NCI-H1048 (cell line): ENCODE data around the gene KLF13.

ENCODE experiments used
- DNase-seq: peaks from one replicate; lab custom pipeline; 2025; lab: John Stamatoyannopoulos, UW

KLF13 gene

GRCh38 chr15:31362886-31363285, 36.3 kb downstream of the KLF13 start:
- no peak for DNase-seq

GRCh38 chr15:31364301-31365031, 37.8 kb downstream of the KLF13 start:
- DNase-seq: no peak

- DNase-seq: no peak
Observed at GRCh38 chr15:31365032-31365654, 38.5 kb downstream of the KLF13 start.

DNA sequence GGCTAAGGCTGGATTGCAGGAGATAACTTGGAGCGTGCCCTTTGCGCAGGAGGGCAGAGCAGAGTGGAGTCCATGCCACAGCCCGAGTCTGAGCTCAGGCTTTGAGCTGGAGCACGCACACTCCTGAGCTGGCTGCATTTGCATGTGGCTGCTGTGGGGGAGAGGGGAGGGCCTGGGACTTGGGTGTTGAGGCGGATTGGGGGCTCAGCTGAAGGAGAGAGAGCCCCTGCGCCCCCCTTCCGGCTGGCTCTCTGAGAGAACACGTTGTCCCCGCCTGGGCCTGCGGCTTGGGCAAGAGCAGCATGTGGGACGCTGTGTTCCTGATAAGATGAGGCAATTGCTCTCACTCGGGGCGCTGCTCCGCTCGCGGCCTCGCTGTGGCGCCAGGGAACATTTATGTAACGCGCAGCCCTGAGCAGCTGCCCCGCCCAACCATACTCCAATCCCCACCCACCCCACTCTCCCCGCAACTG, 39.1 kb downstream of the KLF13 start:
- no peak for DNase-seq

DNA sequence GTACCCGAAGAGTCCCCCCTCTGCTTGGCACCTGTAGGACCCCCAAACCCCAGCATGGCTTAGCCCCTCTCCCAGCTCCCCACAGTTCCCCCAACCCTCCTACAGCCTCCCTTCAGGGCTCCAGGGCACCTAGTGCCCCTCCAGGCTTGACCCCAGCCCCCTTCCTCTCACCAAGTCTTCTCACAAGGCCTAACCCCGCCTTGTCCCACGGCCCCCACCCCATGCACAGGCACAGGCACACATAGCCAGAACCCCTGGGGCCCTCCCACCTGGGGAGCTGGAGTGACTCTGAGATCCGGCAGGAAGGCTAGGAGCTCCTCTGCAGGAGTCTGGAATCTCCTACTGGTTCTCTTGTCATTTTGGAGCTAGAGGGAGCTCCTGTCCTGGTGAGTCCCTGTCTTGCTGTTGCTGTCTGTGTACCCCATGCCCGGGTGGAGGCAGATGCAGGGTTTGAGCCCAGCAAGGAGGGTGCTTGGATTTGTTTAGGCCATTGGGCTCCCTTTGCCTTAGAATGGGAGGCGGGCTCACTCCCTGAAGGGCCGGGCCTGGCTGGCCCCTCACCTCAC, 39.6 kb downstream of the KLF13 start:
- no peak for DNase-seq

DNA sequence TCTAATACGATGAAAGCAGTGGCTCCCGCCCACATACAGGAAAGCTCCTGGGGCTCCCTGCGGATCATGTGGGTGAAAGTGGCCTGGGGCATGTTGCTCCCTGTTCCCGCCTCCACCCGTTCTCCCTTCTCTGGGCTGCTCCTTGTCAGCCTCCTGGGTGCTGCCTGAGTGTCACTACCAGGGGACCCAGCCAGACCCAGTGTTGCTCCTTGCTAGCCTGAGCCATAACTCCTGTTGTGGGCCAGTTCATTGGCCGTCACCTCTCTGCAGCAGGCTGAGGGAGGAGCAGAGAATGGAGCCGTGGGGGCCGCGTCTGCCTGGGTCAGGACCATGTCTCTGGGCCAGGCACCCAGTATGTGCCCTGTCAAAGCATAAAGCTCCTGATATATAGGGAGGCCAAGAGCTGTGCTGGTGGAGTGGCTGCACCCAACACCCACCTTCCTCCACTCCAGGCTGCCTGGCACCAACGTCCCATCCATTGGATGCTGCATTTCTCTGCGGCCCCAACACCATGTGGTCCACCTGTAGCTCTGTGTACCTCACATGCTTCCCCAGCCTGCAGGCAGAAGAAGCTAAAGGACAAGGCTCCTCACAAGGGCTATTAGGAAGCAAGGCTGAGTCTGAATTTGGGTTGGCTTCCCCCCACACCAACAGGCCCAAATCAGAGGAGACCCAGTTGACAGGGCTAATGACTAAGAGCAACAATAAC, 40.5 kb downstream of the KLF13 start:
- DNase-seq: no peak

- no peak for DNase-seq
Observed at GRCh38 chr15:31367730-31368344, 41.2 kb downstream of the KLF13 start.

GRCh38 chr15:31369727-31370126, 43.1 kb downstream of the KLF13 start:
- no peak for DNase-seq

- DNase-seq: no peak
Observed at GRCh38 chr15:31371520-31372240, 45.0 kb downstream of the KLF13 start.

- DNase-seq: no peak
Observed at GRCh38 chr15:31372635-31373091, 46.0 kb downstream of the KLF13 start.

DNA sequence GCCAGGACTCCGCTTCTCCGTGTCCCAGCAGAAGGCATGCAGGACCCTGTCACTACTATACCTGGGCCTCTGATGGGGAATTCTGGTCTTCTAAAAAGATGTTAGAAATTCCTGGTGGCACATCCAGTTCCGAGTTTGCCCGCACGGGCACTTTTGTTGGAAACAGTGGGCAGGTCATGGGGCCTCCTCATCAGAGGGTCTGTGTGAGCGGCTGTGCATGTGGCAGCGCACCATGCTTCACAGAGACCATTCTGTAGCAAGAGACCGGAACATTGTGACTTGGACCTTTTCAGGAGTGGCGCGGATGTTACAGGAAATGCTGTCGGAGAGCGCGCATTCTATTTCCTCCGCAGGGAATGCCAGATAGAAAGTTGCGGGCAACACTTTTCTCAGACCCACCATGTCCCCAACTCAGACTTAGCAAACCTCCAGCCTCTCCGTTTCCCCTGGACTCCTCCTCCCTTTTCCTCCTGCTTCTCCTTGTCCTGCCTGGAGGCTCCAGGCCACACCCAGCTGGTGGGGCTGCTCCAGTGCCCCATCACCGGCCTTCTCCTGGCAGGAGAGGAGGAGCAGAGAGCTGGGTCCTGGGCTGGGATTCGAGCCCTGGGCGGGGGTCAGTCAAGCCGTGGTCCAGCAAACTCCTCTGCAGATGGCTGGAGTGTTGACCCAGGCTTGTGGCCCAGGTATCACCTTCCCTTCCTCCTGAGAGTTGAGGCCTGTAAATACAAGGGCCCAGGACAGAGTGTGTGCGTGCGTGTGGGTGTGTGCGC, 46.6 kb downstream of the KLF13 start:
- DNase-seq: no peak

DNA sequence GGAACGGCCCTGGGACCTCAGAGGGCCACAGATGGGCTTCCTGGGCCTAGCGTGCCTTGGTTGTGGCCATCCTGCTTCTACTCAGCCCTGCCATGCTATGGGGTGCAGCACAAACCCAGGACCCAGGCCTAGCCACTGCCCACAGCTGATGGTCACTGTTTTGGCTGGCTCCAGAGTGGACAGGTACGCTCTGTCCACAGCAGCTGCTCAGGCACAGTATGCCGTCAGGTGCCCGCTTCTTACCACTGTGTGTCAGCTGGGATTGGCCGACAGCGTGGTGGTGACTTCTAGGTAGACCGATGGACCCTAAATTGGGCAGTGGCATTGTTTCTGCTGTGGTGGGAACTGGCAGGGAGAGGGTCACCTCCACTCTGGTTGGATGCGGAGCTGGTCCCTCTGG, 47.3 kb downstream of the KLF13 start:
- no peak for DNase-seq

DNA sequence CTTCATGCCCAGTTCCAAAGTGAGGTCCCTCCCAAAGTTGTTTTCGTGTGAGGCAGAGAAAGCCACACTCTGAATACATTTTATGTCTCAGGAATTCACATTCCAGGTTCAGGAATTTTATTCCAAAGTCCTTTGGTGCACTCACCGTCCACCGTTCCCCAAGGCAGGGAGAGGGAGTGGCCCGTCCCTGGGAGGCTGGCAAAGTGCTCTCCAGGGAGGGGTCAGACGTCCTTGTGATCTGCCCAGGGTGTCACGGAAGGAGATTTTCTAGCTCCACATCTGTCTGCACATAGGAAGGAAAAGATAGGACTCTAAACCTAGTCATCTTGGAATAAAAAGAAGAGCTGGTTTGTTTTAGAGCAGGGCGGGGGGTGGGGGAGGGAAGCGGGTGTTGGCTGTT, 47.9 kb downstream of the KLF13 start:
- DNase-seq: no peak

GRCh38 chr15:31374986-31375385, 48.4 kb downstream of the KLF13 start:
- DNase-seq: no peak

DNA sequence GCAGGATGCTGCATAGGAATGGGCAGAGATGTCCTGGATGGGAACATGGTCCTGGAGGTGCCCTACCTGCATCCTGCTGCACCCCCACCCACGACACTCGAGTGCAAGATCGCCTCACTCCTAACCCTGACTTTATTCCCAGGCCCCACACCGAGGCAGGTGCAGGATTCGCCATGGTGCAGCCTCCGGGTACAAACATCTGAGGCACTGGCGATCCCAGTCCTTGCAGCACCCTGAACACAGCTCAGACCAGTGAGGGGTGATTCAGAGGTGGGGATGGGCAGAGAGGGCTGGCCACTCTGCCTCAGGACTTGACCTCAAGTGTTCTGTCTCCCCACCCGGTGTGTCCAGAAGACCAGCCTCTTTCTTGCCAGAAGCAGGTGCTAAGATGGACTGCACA, 49.1 kb downstream of the KLF13 start:
- no peak for DNase-seq

- DNase-seq: no peak
Observed at GRCh38 chr15:31376511-31376910, 49.9 kb downstream of the KLF13 start.

DNA sequence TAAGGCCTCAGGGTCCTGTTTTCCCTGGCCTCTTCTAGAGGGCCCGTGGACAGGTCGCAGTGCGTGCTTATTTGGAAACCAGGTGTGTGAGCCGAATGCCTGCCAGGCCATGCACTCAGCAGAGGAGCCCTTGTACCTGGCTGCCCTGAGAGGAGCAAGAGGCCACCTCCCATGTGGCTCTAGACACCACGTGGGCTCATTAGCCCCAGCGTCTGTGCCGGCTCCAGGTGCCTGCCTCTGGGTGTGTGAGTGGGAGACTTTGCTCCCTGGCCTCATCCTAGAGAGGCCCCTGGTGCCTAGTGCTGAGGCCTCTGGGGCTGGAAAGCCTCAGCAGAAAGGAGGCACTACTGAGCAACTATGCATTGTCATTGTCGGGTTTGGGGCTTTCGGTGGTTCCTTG, 50.4 kb downstream of the KLF13 start:
- no peak for DNase-seq

DNA sequence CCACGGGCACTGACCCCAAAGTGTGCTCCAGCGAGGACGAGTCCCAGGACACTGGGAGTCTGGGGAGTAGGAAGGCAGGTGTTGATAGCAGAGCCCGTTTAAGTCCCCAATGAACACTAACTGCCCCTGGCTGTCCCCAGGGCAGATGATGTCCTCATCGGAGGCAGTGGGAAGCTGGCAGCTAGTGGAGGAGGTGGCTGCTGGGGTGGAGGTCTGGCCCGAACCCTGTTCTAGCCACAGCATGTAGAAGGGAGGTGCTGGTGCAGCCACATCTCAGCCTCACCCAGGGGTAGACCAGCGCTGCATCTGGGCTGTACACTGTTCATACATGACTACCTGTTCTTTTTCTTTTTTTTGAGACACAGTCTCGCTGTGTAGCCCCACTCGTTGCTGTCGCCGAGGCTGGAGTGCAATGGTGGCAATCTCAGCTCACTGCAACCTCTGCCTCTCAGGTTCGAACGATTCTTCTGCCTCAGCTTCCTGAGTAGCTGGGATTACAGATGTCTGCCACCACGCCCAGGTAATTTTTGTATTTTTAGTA, 51.8 kb downstream of the KLF13 start:
- DNase-seq: no peak

DNA sequence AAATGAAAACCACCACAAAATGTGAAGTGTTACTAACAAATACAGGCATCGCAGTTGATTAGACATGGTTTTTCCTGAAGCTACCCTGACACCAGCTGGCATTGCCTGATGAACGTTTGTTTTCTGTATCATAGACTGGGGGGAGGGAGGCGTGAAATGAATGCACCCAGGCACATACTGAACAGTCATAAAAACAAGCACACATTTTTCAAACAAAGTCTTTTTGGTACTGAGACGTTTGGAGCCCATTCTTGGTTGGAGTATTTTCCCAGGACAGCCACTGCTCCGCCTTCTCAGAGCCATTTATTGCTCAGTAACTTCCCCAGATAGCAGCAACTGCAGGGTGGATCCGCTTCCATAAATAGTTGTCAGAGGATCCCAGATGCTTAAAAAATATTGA, 52.4 kb downstream of the KLF13 start:
- no peak for DNase-seq

DNA sequence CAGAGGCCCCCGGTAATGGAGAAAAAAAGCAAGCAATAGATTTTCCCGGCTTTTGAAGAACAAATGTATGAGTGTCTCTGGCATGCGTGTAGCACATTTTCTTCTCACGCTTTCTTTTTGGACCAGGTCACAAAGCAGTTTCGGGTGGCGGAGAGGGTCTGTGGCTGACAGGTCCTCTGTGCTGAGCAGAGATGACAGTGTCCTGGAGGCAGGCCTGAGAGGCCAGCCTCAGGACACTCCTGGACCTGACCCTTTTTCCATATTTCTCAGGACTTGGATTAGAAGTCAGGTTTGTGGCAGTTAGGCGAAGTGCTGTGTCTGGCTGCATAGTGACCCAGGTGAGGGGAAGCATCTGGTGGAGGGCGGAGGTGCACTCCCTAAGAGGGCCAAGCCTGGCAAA, 52.9 kb downstream of the KLF13 start:
- no peak for DNase-seq
